GM18870 (cell line): ENCODE data around the gene RORC.

ENCODE experiments used
- ATAC-seq: cut with Tn5 transposase; IDR thresholded peaks from one replicate; pipeline ENCODE4 v1.9.1; 2021; ENCODE audit warnings: moderate library complexity; ENCODE audit not compliant: unreplicated experiment

Gene RORC

GRCh38 chr1:151828921-151829320 is 2.7 kb downstream of the RORC start:
- no peak for ATAC-seq

- no peak for ATAC-seq
Measured at GRCh38 chr1:151827853-151828252, 3.7 kb downstream of the RORC start.

- ATAC-seq = no peak
Measured at GRCh38 chr1:151825751-151826660, 5.6 kb downstream of the RORC start.

- no peak for ATAC-seq
Measured at GRCh38 chr1:151825204-151825603, 6.4 kb downstream of the RORC start.

- ATAC-seq = no peak
Measured at GRCh38 chr1:151823175-151823574, 8.4 kb downstream of the RORC start.

- no peak for ATAC-seq
Measured at GRCh38 chr1:151822404-151822803, 9.2 kb downstream of the RORC start.

- ATAC-seq = no peak
Measured at GRCh38 chr1:151820940-151821339, 10.7 kb downstream of the RORC start.

- ATAC-seq = no peak
Measured at GRCh38 chr1:151819976-151820623, 11.5 kb downstream of the RORC start.

GRCh38 chr1:151819227-151819835 is 12.3 kb downstream of the RORC start:
- ATAC-seq = no peak

- no peak for ATAC-seq
Measured at GRCh38 chr1:151817353-151817730, 14.3 kb downstream of the RORC start.

- ATAC-seq = no peak
Measured at GRCh38 chr1:151816548-151817352, 14.9 kb downstream of the RORC start.

GRCh38 chr1:151815716-151816327 is 15.8 kb downstream of the RORC start:
- no peak for ATAC-seq

GRCh38 chr1:151814971-151815545 is 16.5 kb downstream of the RORC start:
- ATAC-seq = no peak

GRCh38 chr1:151814426-151814825 is 17.2 kb downstream of the RORC start:
- no peak for ATAC-seq

GRCh38 chr1:151813271-151813977 is 18.2 kb downstream of the RORC start:
- no peak for ATAC-seq

- no peak for ATAC-seq
Measured at GRCh38 chr1:151811181-151811580, 20.4 kb downstream of the RORC start.

- no peak for ATAC-seq
Measured at GRCh38 chr1:151809985-151810556, 21.5 kb downstream of the RORC start.

GRCh38 chr1:151809290-151809984 is 22.2 kb downstream of the RORC start:
- ATAC-seq = no peak

GRCh38 chr1:151807766-151808165 is 23.8 kb downstream of the RORC start:
- ATAC-seq = no peak
